ENCODE measurements around the gene PLSCR5. TPM values are rescaled to one million over a fixed set of nuclear protein-coding genes. Genes with fewer than 3 reads are reported as not detected.

Gene PLSCR5
- total and polyA plus RNA-seq, 2 donors, result 0.21 TPM; not detected in 1

DNA sequence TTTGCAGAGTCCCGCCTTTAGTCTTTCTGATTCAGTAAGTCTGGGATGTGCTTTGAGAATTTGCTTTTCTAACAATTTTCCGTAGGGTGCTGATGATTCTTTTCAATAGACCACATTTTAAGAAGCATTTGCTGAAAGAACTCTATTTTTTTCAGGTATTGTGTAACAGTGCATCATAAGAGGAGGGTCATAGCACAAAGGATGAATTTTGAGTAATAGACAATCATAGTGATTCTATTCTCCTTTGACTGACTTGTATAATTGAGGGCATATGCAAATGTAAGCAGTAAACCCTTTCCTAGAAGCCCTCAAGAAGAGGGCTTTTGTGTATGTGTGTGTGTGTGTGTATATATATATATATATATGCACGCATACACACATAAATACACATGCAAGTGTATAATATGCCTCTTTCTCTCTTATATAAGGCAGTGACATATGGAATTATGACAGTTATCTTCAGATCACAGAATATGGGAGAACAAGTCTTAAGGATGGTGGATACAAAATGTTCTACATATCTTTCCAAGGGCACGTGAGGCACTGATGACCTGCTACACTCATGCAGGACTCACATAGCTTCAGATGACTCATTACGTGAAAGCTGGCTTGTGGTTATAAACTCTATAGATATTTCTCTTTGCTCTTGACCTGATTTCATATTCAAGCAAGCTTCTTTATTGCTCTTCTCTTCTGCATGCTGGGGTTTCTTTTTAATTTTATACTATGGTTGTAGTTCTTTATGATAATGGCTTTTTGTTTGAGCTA is 54.2 kb downstream of the PLSCR5 start:
- Histone ChIP-seq H3K27me3 (ENCODE audit: control insufficient read depth in 2 of 2, insufficient read depth in 1 of 2, low read length in 1 of 2) (no peaks in the 10 kb centered on the region), H3K27ac (ENCODE audit: low read depth in 1 of 2, low read length in 1 of 2) (no peak overlapping the region), H3K9me3 (ENCODE audit: control insufficient read depth in 2 of 2, insufficient read depth in 1 of 2, low read length in 1 of 2) (no peaks in the 10 kb centered on the region), H3K4me1 (ENCODE audit: control insufficient read depth in 2 of 2, insufficient read depth in 2 of 2, low read length in 2 of 2) (no peaks in the 10 kb centered on the region), H3K36me3 (ENCODE audit: control insufficient read depth in 2 of 2, insufficient read depth in 2 of 2, low read length in 1 of 2) (no peaks in the 10 kb centered on the region), H3K4me3 (ENCODE audit: low read length in 2 of 2) (no peak overlapping the region)
- DNase-seq (ENCODE audit: low read depth in 6 of 9, low spot score in 9 of 9), result no peak
- WGBS, result 98% methylated on average over 5 of the region's 5 CpGs

DNA sequence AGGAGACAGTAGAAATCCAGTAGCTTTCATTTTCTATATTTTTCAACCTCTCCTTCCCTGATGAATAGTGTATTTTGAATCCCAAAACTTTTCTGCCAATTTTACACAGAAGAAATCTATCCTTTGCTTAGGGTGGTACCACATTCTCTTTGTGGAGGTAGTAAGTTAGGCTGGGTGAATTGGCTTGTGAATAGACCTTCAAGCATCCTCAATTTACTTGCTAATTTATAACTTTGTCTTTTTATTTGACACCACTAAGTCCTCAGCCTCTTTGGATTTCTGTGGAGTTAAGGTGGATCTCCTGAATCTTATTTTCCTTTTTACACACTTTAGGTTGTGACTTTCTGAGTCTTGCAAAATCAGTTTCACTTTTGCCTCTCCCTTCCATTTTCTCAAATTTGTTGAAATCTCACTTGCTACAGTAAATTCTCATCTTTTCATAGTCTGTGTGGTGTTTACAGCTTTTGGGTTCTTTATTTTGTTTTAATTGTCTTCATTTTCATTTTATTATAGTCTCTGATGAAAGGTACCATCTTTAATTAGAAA is 55.0 kb downstream of the PLSCR5 start:
- no peaks in the 10 kb centered on the region for H3K36me3 ChIP-seq (ENCODE audit: control insufficient read depth in 2 of 2, insufficient read depth in 2 of 2, low read length in 1 of 2)
- H3K27ac ChIP-seq (ENCODE audit: low read depth in 1 of 2, low read length in 1 of 2), result no peak overlapping the region
- H3K4me3 ChIP-seq (ENCODE audit: low read length in 2 of 2), result no peak overlapping the region
- H3K27me3 ChIP-seq (ENCODE audit: control insufficient read depth in 2 of 2, insufficient read depth in 1 of 2, low read length in 1 of 2), result no peaks in the 10 kb centered on the region
- DNase-seq (ENCODE audit: low read depth in 6 of 9, low spot score in 9 of 9), result no peak
- no peaks in the 10 kb centered on the region for H3K9me3 ChIP-seq (ENCODE audit: control insufficient read depth in 2 of 2, insufficient read depth in 1 of 2, low read length in 1 of 2)
- no peaks in the 10 kb centered on the region for H3K4me1 ChIP-seq (ENCODE audit: control insufficient read depth in 2 of 2, insufficient read depth in 2 of 2, low read length in 2 of 2)

DNA sequence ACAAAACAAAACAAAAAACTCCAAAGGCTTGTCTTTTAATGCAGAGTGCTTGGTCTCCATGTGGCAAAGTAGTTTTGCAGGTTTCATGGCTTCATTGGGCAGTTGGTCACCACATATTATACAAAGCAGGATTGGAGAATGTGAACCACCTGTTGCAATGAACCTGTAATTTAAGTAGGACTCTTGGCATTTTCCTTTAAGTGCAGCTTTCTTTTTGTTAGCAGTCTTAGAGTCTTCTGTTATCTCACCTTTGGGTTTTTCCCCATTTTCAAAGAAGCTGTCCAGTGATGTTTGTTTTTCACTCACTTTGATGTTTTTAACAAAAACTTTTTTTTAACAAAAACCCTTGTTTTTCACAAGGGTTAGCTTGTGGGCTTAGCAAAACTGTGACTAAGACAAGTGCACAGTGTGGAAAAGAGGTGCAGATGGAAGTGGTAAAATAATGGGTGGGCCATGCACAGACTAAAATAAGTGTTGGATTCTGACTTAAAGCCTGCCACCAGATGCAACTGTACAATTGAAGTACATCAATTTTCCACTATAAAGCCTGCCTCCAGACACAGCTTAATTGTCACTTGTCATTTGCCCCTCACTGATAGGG is 57.8 kb downstream of the PLSCR5 start:
- no peak for DNase-seq (ENCODE audit: low read depth in 6 of 9, low spot score in 9 of 9)
- peaks cover 0 to 6% of the 10 kb centered on the region in 2 donors for H3K4me1 ChIP-seq (ENCODE audit: control insufficient read depth in 2 of 2, insufficient read depth in 2 of 2, low read length in 2 of 2)
- no peaks in the 10 kb centered on the region for H3K9me3 ChIP-seq (ENCODE audit: control insufficient read depth in 2 of 2, insufficient read depth in 1 of 2, low read length in 1 of 2)
- H3K4me3 ChIP-seq (ENCODE audit: low read length in 2 of 2), result no peak overlapping the region
- H3K36me3 ChIP-seq (ENCODE audit: control insufficient read depth in 2 of 2, insufficient read depth in 2 of 2, low read length in 1 of 2), result no peaks in the 10 kb centered on the region
- no peak overlapping the region for H3K27ac ChIP-seq (ENCODE audit: low read depth in 1 of 2, low read length in 1 of 2)
- no peaks in the 10 kb centered on the region for H3K27me3 ChIP-seq (ENCODE audit: control insufficient read depth in 2 of 2, insufficient read depth in 1 of 2, low read length in 1 of 2)

DNA sequence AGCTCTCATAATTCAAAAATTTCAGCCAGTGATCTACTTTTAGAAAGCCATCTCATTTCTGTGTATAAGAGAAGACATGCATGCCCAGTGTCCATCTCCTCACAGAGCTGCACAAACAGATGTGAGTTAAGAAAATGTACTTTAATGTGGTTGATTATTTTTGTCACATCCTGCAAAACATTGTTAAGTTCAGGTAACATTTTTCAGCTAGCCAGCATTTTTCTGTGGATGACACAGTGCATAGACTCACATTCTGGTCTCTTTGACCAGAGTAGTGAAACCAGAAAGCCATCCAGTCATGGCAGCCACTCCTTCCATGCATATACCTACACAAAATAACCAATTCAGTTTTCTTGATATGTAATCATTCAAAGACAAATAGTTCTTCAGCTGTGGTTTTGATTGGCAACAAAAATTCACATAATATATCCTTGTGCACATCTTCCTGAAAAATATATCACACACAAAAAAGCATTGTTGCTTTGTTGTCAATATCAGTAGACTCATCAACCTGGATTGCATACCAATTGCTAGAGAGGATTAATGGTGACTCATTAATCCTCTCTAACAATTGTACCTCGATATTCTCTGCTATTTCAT is 58.7 kb downstream of the PLSCR5 start:
- no peak for DNase-seq (ENCODE audit: low read depth in 6 of 9, low spot score in 9 of 9)
- 91% methylated on average over 1 of the region's 1 CpG for WGBS
- Histone ChIP-seq H3K4me1 (ENCODE audit: control insufficient read depth in 2 of 2, insufficient read depth in 2 of 2, low read length in 2 of 2) (peaks cover 0 to 9% of the 10 kb centered on the region in 2 donors), H3K4me3 (ENCODE audit: low read length in 2 of 2) (no peak overlapping the region), H3K27ac (ENCODE audit: low read depth in 1 of 2, low read length in 1 of 2) (no peak overlapping the region), H3K9me3 (ENCODE audit: control insufficient read depth in 2 of 2, insufficient read depth in 1 of 2, low read length in 1 of 2) (no peaks in the 10 kb centered on the region), H3K36me3 (ENCODE audit: control insufficient read depth in 2 of 2, insufficient read depth in 2 of 2, low read length in 1 of 2) (no peaks in the 10 kb centered on the region), H3K27me3 (ENCODE audit: control insufficient read depth in 2 of 2, insufficient read depth in 1 of 2, low read length in 1 of 2) (no peaks in the 10 kb centered on the region)

DNA sequence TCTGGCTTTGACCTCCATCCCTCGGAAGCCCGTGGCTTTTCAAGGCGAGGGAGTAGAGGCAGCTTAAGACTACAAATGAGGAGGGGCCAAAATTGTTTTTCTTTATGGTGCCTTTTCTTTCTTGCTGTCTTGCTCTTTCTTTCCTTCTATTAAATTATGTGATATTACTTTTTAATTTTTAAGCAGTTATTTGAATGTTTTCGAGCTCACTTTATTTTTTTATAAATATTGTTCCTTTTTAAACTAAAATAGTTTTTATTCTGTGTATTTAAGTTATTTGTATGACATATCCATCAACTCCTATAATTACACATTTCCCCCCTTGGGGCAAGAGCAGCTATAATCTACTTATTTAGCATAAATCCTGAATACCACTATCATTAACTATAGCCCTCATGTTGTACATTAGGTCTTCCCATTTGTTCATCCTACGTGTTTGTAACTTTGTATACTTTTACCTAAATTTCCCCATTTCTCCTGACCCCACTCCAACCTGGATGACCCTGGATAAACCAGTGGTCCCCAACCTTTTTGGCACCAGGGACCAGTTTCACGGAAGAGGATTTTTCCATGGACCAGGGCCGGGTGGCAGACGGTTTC is 60.1 kb downstream of the PLSCR5 start:
- WGBS, result 56% methylated on average over 8 of the region's 8 CpGs

DNA sequence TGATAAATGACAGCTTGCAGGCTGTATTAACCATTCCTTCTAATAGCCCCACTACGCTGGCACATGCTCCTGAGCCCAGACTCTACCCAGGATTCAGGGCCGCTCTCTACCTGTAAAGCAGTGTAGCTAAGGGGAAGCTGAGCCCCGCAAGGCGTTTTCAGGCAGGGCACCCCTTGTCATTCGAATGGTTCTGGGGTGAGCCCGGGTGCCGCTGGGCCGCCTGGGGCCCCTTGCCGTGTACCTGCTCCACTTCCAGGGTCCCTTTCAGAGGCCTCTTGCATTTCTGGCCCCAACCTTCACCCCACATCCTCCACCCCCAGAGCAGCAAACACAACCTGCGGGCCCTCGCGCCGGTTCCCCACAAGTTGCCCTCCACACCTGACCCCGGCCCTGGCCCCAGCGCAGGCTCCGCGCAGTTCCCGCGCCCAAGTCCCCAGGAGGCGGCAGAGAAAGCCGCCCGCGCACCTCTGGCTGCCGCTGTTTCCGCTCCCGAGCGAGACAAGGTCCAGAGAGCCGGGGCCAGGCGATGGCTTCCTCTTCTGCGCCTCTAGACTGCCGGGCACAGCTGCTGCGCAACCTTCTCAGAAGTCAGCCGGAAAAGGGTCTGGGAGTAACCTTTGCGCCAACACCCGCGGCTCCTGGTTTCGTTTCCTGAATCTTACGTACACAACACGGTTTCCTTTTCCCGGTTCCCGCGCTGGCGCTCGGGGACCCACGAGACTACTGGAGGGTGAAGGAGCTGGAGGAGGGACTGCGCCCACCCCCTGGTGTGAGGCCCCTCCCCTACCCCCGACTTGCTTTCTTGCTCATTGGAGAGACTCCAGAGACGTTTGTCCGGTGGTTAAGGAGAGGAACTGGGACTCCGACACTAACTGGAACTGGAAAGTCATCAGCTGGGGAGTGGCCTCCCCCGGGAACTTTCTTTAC is 60.9 kb downstream of the PLSCR5 start, which contains the start of gene PLSCR1:
TSS of gene PLSCR1 (minus strand) at position 606 of the 927 bp plus-strand sequence. CDS start 8,055 bp downstream, outside the sequence.
- DNase-seq (ENCODE audit: low read depth in 6 of 9, low spot score in 9 of 9), result peak; percentile 52 to 90 (median 67)
- Histone ChIP-seq H3K4me3 (ENCODE audit: low read length in 2 of 2) (peak within 1 kb of the TSS; percentile 76 to 82), H3K9me3 (ENCODE audit: control insufficient read depth in 2 of 2, insufficient read depth in 1 of 2, low read length in 1 of 2) (no peaks in the 10 kb centered on the region), H3K27ac (ENCODE audit: low read depth in 1 of 2, low read length in 1 of 2) (peak within 1 kb of the TSS; percentile 85 to 90), H3K4me1 (ENCODE audit: control insufficient read depth in 2 of 2, insufficient read depth in 2 of 2, low read length in 2 of 2) (peaks cover 0 to 9% of the 10 kb centered on the region in 2 donors), H3K36me3 (ENCODE audit: control insufficient read depth in 2 of 2, insufficient read depth in 2 of 2, low read length in 1 of 2) (peaks cover 0 to 2% of the 10 kb centered on the region in 2 donors), H3K27me3 (ENCODE audit: control insufficient read depth in 2 of 2, insufficient read depth in 1 of 2, low read length in 1 of 2) (no peaks in the 10 kb centered on the region)
- under 1% methylated on average over 51 of the region's 51 CpGs for WGBS

More for the DNA sequence above, 60.1 kb downstream of the PLSCR5 start:
- Histone ChIP-seq H3K9me3 (ENCODE audit: control insufficient read depth in 2 of 2, insufficient read depth in 1 of 2, low read length in 1 of 2) (no peaks in the 10 kb centered on the region), H3K4me1 (ENCODE audit: control insufficient read depth in 2 of 2, insufficient read depth in 2 of 2, low read length in 2 of 2) (peaks cover 0 to 9% of the 10 kb centered on the region in 2 donors), H3K27ac (ENCODE audit: low read depth in 1 of 2, low read length in 1 of 2) (peak overlapping the region; percentile 85 to 90), H3K27me3 (ENCODE audit: control insufficient read depth in 2 of 2, insufficient read depth in 1 of 2, low read length in 1 of 2) (no peaks in the 10 kb centered on the region), H3K36me3 (ENCODE audit: control insufficient read depth in 2 of 2, insufficient read depth in 2 of 2, low read length in 1 of 2) (no peaks in the 10 kb centered on the region), H3K4me3 (ENCODE audit: low read length in 2 of 2) (peak overlapping the region; percentile 76 to 82)
- no peak for DNase-seq (ENCODE audit: low read depth in 6 of 9, low spot score in 9 of 9)

DNA sequence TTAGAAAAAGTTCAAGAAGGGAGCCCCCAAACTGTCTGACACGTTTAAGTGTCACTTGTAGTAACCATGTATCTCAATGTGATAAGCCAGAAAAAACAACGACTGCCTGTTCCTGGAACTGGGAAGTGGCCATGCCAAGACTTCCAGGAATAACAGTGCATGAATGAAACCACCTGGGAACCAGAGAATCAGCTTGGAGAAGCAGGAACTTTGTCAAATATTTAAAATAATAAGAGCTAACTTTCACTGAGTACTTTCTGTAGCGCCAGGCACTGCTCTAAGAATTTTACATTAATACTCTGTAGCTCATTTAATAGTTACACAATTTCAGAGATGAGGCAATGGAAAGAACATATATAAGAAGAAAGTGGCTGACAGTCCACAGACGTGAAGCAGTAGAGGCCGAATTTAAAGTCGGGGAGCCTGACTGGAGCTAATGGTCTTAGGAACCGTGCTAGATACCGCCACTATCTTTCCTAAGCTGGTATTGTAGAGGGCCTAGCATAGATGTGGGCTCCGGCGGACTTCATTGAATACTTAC is 61.6 kb downstream of the PLSCR5 start:
- DNase-seq (ENCODE audit: low read depth in 6 of 9, low spot score in 9 of 9), result peak in 1 of 9 donors; percentile 13
- Histone ChIP-seq H3K36me3 (ENCODE audit: control insufficient read depth in 2 of 2, insufficient read depth in 2 of 2, low read length in 1 of 2) (peaks cover 0 to 7% of the 10 kb centered on the region in 2 donors), H3K9me3 (ENCODE audit: control insufficient read depth in 2 of 2, insufficient read depth in 1 of 2, low read length in 1 of 2) (no peaks in the 10 kb centered on the region), H3K27ac (ENCODE audit: low read depth in 1 of 2, low read length in 1 of 2) (peak overlapping the region; percentile 85 to 90), H3K27me3 (ENCODE audit: control insufficient read depth in 2 of 2, insufficient read depth in 1 of 2, low read length in 1 of 2) (no peaks in the 10 kb centered on the region), H3K4me3 (ENCODE audit: low read length in 2 of 2) (peak overlapping the region; percentile 76 to 82), H3K4me1 (ENCODE audit: control insufficient read depth in 2 of 2, insufficient read depth in 2 of 2, low read length in 2 of 2) (peaks cover 0 to 9% of the 10 kb centered on the region in 2 donors)
- 12% methylated on average over 10 of the region's 10 CpGs for WGBS

DNA sequence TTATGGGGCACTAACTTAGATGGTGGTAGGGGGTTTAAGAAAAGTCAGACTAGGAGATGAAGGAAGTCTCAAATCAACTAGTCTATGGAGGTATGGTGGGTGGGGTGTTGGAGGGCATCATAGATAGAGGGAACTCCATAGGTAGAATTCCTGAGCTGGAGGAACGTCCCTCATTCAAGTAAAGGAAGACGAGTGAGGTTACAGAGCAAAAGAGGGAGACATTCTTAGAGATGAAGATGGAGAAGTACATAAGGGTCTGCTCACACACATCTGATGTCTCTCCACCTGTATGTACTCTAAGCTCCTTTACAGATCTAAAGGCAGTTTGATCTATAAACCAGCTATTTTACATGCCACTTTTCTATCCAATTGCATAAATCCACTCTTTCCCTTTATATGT is 62.2 kb downstream of the PLSCR5 start:
- DNase-seq (ENCODE audit: low read depth in 6 of 9, low spot score in 9 of 9), result peak in 1 of 9 donors; percentile 53
- Histone ChIP-seq H3K27me3 (ENCODE audit: control insufficient read depth in 2 of 2, insufficient read depth in 1 of 2, low read length in 1 of 2) (no peaks in the 10 kb centered on the region), H3K36me3 (ENCODE audit: control insufficient read depth in 2 of 2, insufficient read depth in 2 of 2, low read length in 1 of 2) (peaks cover 0 to 7% of the 10 kb centered on the region in 2 donors), H3K9me3 (ENCODE audit: control insufficient read depth in 2 of 2, insufficient read depth in 1 of 2, low read length in 1 of 2) (no peaks in the 10 kb centered on the region), H3K27ac (ENCODE audit: low read depth in 1 of 2, low read length in 1 of 2) (peak overlapping the region in 1 of 2 donors; percentile 90), H3K4me1 (ENCODE audit: control insufficient read depth in 2 of 2, insufficient read depth in 2 of 2, low read length in 2 of 2) (peaks cover 0 to 9% of the 10 kb centered on the region in 2 donors), H3K4me3 (ENCODE audit: low read length in 2 of 2) (peak overlapping the region; percentile 76 to 82)
- 46% methylated on average over 2 of the region's 2 CpGs for WGBS

All from thymus (tissue), 11 donors.